Activated B cell treated with CpG ODN at 0.5 μM for 24 hours (primary cell): Measurements from ENCODE around the gene B4GALNT1. TPM values are rescaled to one million over a fixed set of nuclear protein-coding genes. Genes with fewer than 3 reads are reported as not detected.

Source experiments
- ATAC-seq: fragments of 200-7000 bp; cut with Tn5 transposase; one replicate; pipeline ENCODE4 v1.10.0; 2021; ENCODE audit warnings: low read depth, mild to moderate bottlenecking, moderate library complexity
- CTCF ChIA-PET: fragments of 350-600 bp; sonication (Branson Sonifier 250); formaldehyde crosslinking; loops from one replicate; lab custom pipeline; 2021; ENCODE audit warnings: antibody characterized with exemption; lab: Charles Lee
- POLR2A ChIA-PET: fragments of 350-600 bp; sonication (Branson Sonifier 250); formaldehyde crosslinking; loops from one replicate; lab custom pipeline; 2021; ENCODE audit warnings: antibody characterized with exemption; lab: Charles Lee
- DNase-seq: peaks from one replicate; pipeline ENCODE4 v3.0.0; 2022
- H3K27ac Mint-ChIP-seq: one replicate; pipeline ENCODE4 v1.8.0; 2020; ENCODE audit warnings: mixed read lengths
- H3K27me3 Mint-ChIP-seq: one replicate; pipeline ENCODE4 v1.8.0; 2021; ENCODE audit warnings: mixed read lengths
- H3K36me3 Mint-ChIP-seq: one replicate; pipeline ENCODE4 v1.8.0; 2021; ENCODE audit warnings: low read depth, mixed read lengths
- H3K4me1 Mint-ChIP-seq: one replicate; pipeline ENCODE4 v1.8.0; 2021; ENCODE audit warnings: mixed read lengths
- H3K4me3 Mint-ChIP-seq: one replicate; pipeline ENCODE4 v1.8.0; 2020; ENCODE audit warnings: mild to moderate bottlenecking, mixed read lengths
- H3K9me3 Mint-ChIP-seq: one replicate; pipeline ENCODE4 v1.8.0; 2020; ENCODE audit warnings: mixed read lengths
- CTCF ChIP-seq: fragments of 200-600 bp; IDR thresholded peaks from one replicate; pipeline ENCODE4 v1.8.0; 2022; ENCODE audit warnings: antibody characterized with exemption, mild to moderate bottlenecking
- intact Hi-C: fragments of 100-400 bp; cut with micrococcal nuclease; formaldehyde crosslinking; loops from one replicate; pipeline ENCODE4 v1.15.1; 2024
- total RNA-seq: library from RNA; stranded (reverse); gene quantifications from 2 replicates; pipeline ENCODE4 v1.2.3, GENCODE V29; 2022

The B4GALNT1 gene
- total RNA-seq, 1 donor from 2014 or later: 0.31 TPM

GRCh38 chr12:57614948-57615500 lies 18.0 kb downstream of the B4GALNT1 start:
- peaks cover 51% of the 10 kb centered on the region for H3K4me1 Mint-ChIP-seq
- no peak overlapping the region for H3K27ac Mint-ChIP-seq
- H3K27me3 Mint-ChIP-seq: peaks cover 30% of the 10 kb centered on the region

GRCh38 chr12:57614178-57614947 lies 18.6 kb downstream of the B4GALNT1 start:
- Mint-ChIP-seq H3K27me3 (peaks cover 31% of the 10 kb centered on the region), H3K4me3 (peak overlapping the region; percentile 55), H3K9me3 (no peaks in the 10 kb centered on the region), H3K27ac (peak overlapping the region; percentile 30), H3K4me1 (peaks cover 46% of the 10 kb centered on the region), H3K36me3 (no peaks in the 10 kb centered on the region)
- no peak for TF ChIP-seq CTCF
- intact Hi-C loops: loop anchor here (1.0 to 2.0 kb wide), 2 partner anchors 9 to 18 kb away; partner anchors contain the start of gene B4GALNT1
- ChIA-PET POLR2A (interaction anchor here (0.5 to 1.8 kb wide), 8 partner anchors 11 to 1458 kb away, joined by 3 to 8 read pairs (median 4); partner anchors contain the start of genes DDIT3, PIP4K2C and TSPAN31), CTCF (interaction anchor here (0.7 to 2.8 kb wide), 7 partner anchors 8 to 155 kb away, joined by 3 to 19 read pairs (median 5); partner anchors contain the start of gene GLI1)
- ATAC-seq: peak; percentile 78
- DNase-seq: peak; percentile 36

More at GRCh38 chr12:57614948-57615500, 18.0 kb downstream of the B4GALNT1 start:
- DNase-seq (no peak), ATAC-seq (no peak)
- ChIA-PET CTCF (interaction anchor here (0.8 to 2.8 kb wide), 5 partner anchors 22 to 156 kb away, joined by 3 to 19 read pairs (median 5); partner anchors contain the start of gene GLI1), POLR2A (interaction anchor here (0.6 to 1.8 kb wide), 4 partner anchors 24 to 130 kb away, joined by 3 to 8 read pairs (median 6); partner anchors contain the start of genes DDIT3, PIP4K2C and TSPAN31)
- no peak for TF ChIP-seq CTCF
- intact Hi-C loops: loop anchor here (1.0 to 2.0 kb wide), 2 partner anchors 10 to 18 kb away; partner anchors contain the start of gene B4GALNT1
- no peaks in the 10 kb centered on the region for H3K36me3 Mint-ChIP-seq
- peak overlapping the region; percentile 55 for H3K4me3 Mint-ChIP-seq
- no peaks in the 10 kb centered on the region for H3K9me3 Mint-ChIP-seq

GRCh38 chr12:57613427-57614109 lies 19.4 kb downstream of the B4GALNT1 start:
- intact Hi-C loops: loop anchor here (1.0 to 2.0 kb wide), 2 partner anchors 8 to 19 kb away; partner anchors contain the start of gene B4GALNT1
- TF ChIP-seq CTCF: no peak
- Mint-ChIP-seq H3K27me3 (peaks cover 32% of the 10 kb centered on the region), H3K27ac (no peak overlapping the region), H3K9me3 (no peaks in the 10 kb centered on the region), H3K36me3 (no peaks in the 10 kb centered on the region), H3K4me1 (peaks cover 40% of the 10 kb centered on the region), H3K4me3 (no peak overlapping the region)
- ChIA-PET CTCF (interaction anchor here (1.0 to 2.8 kb wide), 2 partner anchors 9 to 30 kb away, joined by 5 to 19 read pairs; no protein-coding TSS in a partner anchor), POLR2A (interaction anchor here (0.5 to 1.8 kb wide), 6 partner anchors 12 to 1457 kb away, joined by 3 to 8 read pairs (median 4); partner anchors contain the start of genes DDIT3, PIP4K2C and TSPAN31)
- no peak for ATAC-seq
- no peak for DNase-seq

- peaks cover 32% of the 10 kb centered on the region for H3K27me3 Mint-ChIP-seq
Observed at GRCh38 chr12:57612711-57613426, 20.1 kb downstream of the B4GALNT1 start.

More at GRCh38 chr12:57612711-57613426, 20.1 kb downstream of the B4GALNT1 start:
- no peaks in the 10 kb centered on the region for H3K36me3 Mint-ChIP-seq
- H3K27ac Mint-ChIP-seq: no peak overlapping the region
- no peaks in the 10 kb centered on the region for H3K9me3 Mint-ChIP-seq
- POLR2A ChIA-PET: interaction anchor here (0.5 kb wide), 1 partner anchor 933 kb away, joined by 3 read pairs; no protein-coding TSS in a partner anchor
- CTCF ChIA-PET: no interaction called here
- ATAC-seq: no peak
- no peak for DNase-seq
- intact Hi-C loops: no loop called here
- H3K4me3 Mint-ChIP-seq: no peak overlapping the region
- TF ChIP-seq CTCF: no peak
- H3K4me1 Mint-ChIP-seq: peaks cover 40% of the 10 kb centered on the region
